ENCODE results near the gene VPS13A.

Gene VPS13A

GRCh38 chr9:77469515-77470231 lies 292.3 kb downstream of the VPS13A start:
- FAIRE-seq, result no peak
- TF ChIP-seq POLR2AphosphoS5 (IDR thresholded peaks at IDR 0.05; ENCODE audit: low read depth, low read length), result no peak
- TF ChIP-seq POLR2A (IDR thresholded peaks at IDR 0.05; ENCODE audit: low read depth, low read length), result no peak
- no peak for TF ChIP-seq TAF1 (IDR thresholded peaks at IDR 0.05; ENCODE audit: borderline replicate concordance, low read depth, low read length)
- DNase-seq (ENCODE audit: insufficient read length), result no peak
